Vagina (tissue), 2 donors: ENCODE results near the gene ASPHD2. TPM values are rescaled to one million over a fixed set of nuclear protein-coding genes. Genes with fewer than 3 reads are reported as not detected.

Experiments
- DNase-seq, 2 donors: peaks; one replicate each; pipeline ENCODE4 v3.0.0-alpha.2; 2017; ENCODE audit errors: extremely low spot score in 2 of 2
- H3K27ac ChIP-seq: fragments of 200-600 bp; sonication (generic); one replicate; pipeline ENCODE4 v1.5.1; 2019
- H3K27me3 ChIP-seq: fragments of 200-600 bp; sonication (generic); one replicate; pipeline ENCODE4 v1.5.1; 2019
- H3K36me3 ChIP-seq, 2 donors: fragments of 200-600 bp; sonication (generic); one replicate each; pipeline ENCODE4 v1.5.1; 2017 to 2019
- H3K4me1 ChIP-seq: fragments of 200-600 bp; sonication (generic); one replicate; pipeline ENCODE4 v1.5.1; 2019
- H3K4me3 ChIP-seq, 2 donors: fragments of 200-600 bp; sonication (generic); 1 replicate in 1 of 2; 2 replicates in 1 of 2; pipeline ENCODE4 v1.5.1; 2016 to 2019
- H3K9me3 ChIP-seq: fragments of 200-600 bp; sonication (generic); one replicate; pipeline ENCODE4 v1.5.1; 2019
- POLR2A ChIP-seq, 2 donors: fragments of 450-650 bp; IDR thresholded peaks; one replicate each; pipeline ENCODE4 v1.6.1; 2017; ENCODE audit warnings: antibody characterized with exemption in 2 of 2, mild to moderate bottlenecking in 2 of 2, moderate library complexity in 2 of 2
- POLR2AphosphoS5 ChIP-seq, 2 donors: sonication (generic); formaldehyde crosslinking; IDR thresholded peaks; one replicate each; pipeline ENCODE4 v1.9.0; 2017; ENCODE audit warnings: antibody characterized with exemption in 2 of 2, mild to moderate bottlenecking in 2 of 2, low read depth in 1 of 2; ENCODE audit not compliant: insufficient read depth in 1 of 2
- intact Hi-C: fragments of 100-400 bp; cut with DNase I; formaldehyde crosslinking; loops from one replicate; pipeline ENCODE4 v1.15.1; 2023
- total RNA-seq: library from RNA; depleted of rRNA; stranded (reverse); fragments of >200 nt; gene quantifications from one replicate; pipeline ENCODE4 v1.2.3, GENCODE V29; 2016
- TF ChIP-seq, protein P1 (sequence below), 3 experiments: fragments of 450-650 bp in 2 of 3; fragments of 200-600 bp in 1 of 3; sonication (generic) in 1 of 3; IDR thresholded peaks; one replicate each; pipeline ENCODE4 v1.5.1; 2017 to 2019; ENCODE audit warnings: antibody characterized with exemption in 3 of 3, mild to moderate bottlenecking in 2 of 3, moderate library complexity in 2 of 3

The ASPHD2 gene
- total RNA-seq, 1 donor from 2014 or later, result 2.2 TPM

- H3K4me1 ChIP-seq, result no peaks in the 10 kb centered on the region
- intact Hi-C loops, result no loop called here
- H3K9me3 ChIP-seq, result no peaks in the 10 kb centered on the region
- no peak for DNase-seq
- H3K36me3 ChIP-seq, result no peaks in the 10 kb centered on the region
- H3K4me3 ChIP-seq, result no peak overlapping the region
- H3K27ac ChIP-seq, result no peak overlapping the region
- TF ChIP-seq POLR2AphosphoS5 (IDR thresholded peaks at IDR 0.05; ENCODE audit: insufficient read depth in 1 of 2, low read depth in 1 of 2), result no peak
- TF ChIP-seq, protein P1, sequence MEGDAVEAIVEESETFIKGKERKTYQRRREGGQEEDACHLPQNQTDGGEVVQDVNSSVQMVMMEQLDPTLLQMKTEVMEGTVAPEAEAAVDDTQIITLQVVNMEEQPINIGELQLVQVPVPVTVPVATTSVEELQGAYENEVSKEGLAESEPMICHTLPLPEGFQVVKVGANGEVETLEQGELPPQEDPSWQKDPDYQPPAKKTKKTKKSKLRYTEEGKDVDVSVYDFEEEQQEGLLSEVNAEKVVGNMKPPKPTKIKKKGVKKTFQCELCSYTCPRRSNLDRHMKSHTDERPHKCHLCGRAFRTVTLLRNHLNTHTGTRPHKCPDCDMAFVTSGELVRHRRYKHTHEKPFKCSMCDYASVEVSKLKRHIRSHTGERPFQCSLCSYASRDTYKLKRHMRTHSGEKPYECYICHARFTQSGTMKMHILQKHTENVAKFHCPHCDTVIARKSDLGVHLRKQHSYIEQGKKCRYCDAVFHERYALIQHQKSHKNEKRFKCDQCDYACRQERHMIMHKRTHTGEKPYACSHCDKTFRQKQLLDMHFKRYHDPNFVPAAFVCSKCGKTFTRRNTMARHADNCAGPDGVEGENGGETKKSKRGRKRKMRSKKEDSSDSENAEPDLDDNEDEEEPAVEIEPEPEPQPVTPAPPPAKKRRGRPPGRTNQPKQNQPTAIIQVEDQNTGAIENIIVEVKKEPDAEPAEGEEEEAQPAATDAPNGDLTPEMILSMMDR (IDR thresholded peaks at IDR 0.05), result no peak
- no peaks in the 10 kb centered on the region for H3K27me3 ChIP-seq
Observed at GRCh38 chr22:26394777-26395176, 34.3 kb upstream of the ASPHD2 start.

GRCh38 chr22:26395926-26396325, 33.1 kb upstream of the ASPHD2 start:
- no peak overlapping the region for H3K4me3 ChIP-seq
- no peak for DNase-seq
- intact Hi-C loops, result no loop called here
- TF ChIP-seq, protein P1 (IDR thresholded peaks at IDR 0.05), result no peak
- TF ChIP-seq POLR2AphosphoS5 (IDR thresholded peaks at IDR 0.05; ENCODE audit: insufficient read depth in 1 of 2, low read depth in 1 of 2) (no peak), POLR2A (IDR thresholded peaks at IDR 0.05) (no peak)
- no peak overlapping the region for H3K27ac ChIP-seq
- no peaks in the 10 kb centered on the region for H3K4me1 ChIP-seq
- no peaks in the 10 kb centered on the region for H3K9me3 ChIP-seq
- no peaks in the 10 kb centered on the region for H3K36me3 ChIP-seq
- no peaks in the 10 kb centered on the region for H3K27me3 ChIP-seq

DNA sequence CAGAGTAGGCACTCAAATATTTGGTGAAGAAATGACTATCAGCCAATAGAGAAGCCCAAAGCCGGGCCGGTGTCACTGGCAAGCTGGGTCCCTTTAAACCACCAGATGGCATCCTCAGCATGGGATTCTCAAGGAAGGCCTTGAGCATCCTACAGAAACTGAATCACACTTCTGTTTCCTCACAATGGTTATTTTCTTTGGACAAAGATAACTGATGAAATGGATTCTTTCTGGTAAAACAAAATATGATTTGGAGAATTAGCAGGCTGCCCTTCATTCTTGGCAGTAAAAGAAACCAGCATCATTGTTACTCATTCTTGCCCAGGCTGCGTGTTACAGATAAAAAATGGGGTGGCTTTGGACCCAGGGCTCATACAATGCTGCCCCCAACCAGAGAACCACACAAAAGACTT, 30.3 kb upstream of the ASPHD2 start:
- intact Hi-C loops, result no loop called here
- no peaks in the 10 kb centered on the region for H3K36me3 ChIP-seq
- H3K4me1 ChIP-seq, result no peaks in the 10 kb centered on the region
- H3K9me3 ChIP-seq, result no peaks in the 10 kb centered on the region
- no peak overlapping the region for H3K27ac ChIP-seq
- H3K27me3 ChIP-seq, result no peaks in the 10 kb centered on the region
- TF ChIP-seq POLR2A (IDR thresholded peaks at IDR 0.05) (no peak), POLR2AphosphoS5 (IDR thresholded peaks at IDR 0.05; ENCODE audit: insufficient read depth in 1 of 2, low read depth in 1 of 2) (no peak)
- TF ChIP-seq, protein P1 (IDR thresholded peaks at IDR 0.05), result peak; percentile 26 to 37 (median 34)
- no peak for DNase-seq
- H3K4me3 ChIP-seq, result no peak overlapping the region

- intact Hi-C loops, result no loop called here
- TF ChIP-seq POLR2AphosphoS5 (IDR thresholded peaks at IDR 0.05; ENCODE audit: insufficient read depth in 1 of 2, low read depth in 1 of 2) (no peak), POLR2A (IDR thresholded peaks at IDR 0.05) (no peak)
- TF ChIP-seq, protein P1 (IDR thresholded peaks at IDR 0.05), result no peak
Observed at GRCh38 chr22:26399289-26399688, 29.8 kb upstream of the ASPHD2 start.

DNA sequence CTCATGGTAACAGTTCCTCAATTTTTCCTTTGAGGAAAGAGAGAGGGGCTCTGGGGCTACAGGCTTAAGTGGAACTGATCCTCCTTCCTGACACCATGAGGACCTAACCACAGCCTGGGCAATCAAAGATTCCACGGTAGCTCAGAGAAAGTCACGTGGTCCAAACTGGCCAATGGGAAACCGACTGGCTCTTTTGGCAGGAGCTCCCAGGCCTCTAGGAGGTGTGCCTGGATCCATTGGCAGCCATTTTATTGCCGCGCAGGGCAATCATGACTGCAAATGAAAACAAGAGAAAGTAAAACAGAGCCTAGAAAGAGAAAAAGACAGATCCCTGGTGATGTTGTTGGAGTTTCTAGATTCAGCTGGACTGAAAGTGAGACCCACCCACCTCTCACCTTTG, 27.3 kb upstream of the ASPHD2 start:
- intact Hi-C loops, result no loop called here
- Histone ChIP-seq H3K4me1 (no peaks in the 10 kb centered on the region), H3K36me3 (no peaks in the 10 kb centered on the region), H3K4me3 (no peak overlapping the region), H3K27ac (no peak overlapping the region), H3K27me3 (no peaks in the 10 kb centered on the region), H3K9me3 (no peaks in the 10 kb centered on the region)
- DNase-seq, result no peak
- TF ChIP-seq POLR2A (IDR thresholded peaks at IDR 0.05), result no peak

More at GRCh38 chr22:26399289-26399688, 29.8 kb upstream of the ASPHD2 start:
- Histone ChIP-seq H3K4me3 (no peak overlapping the region), H3K36me3 (no peaks in the 10 kb centered on the region), H3K4me1 (no peaks in the 10 kb centered on the region), H3K27ac (no peak overlapping the region), H3K9me3 (no peaks in the 10 kb centered on the region), H3K27me3 (no peaks in the 10 kb centered on the region)
- DNase-seq, result no peak
